Activated CD4-positive, alpha-beta T cell treated with anti-CD3 and anti-CD28 coated beads for 36 hours (primary cell): ENCODE data around the gene C5AR1. TPM values are rescaled to one million over a fixed set of nuclear protein-coding genes. Genes with fewer than 3 reads are reported as not detected.
A peak's percentile ranks its signal among the peaks of the same experiment; 100 is the strongest.
"Not testable (repeated sequence)": the region's sequence is repeated elsewhere in the genome, so short reads cannot be mapped to it uniquely, and the experiment has no call there.

Source experiments
- ATAC-seq: fragments of 200-7000 bp; cut with Tn5 transposase; one replicate; pipeline ENCODE4 v1.10.0; 2021; ENCODE audit warnings: mild to moderate bottlenecking, moderate library complexity
- CTCF ChIA-PET: fragments of 350-600 bp; sonication (Branson Sonifier 250); formaldehyde crosslinking; loops from one replicate; lab custom pipeline; 2021; ENCODE audit warnings: antibody characterized with exemption; lab: Charles Lee
- POLR2A ChIA-PET: fragments of 350-600 bp; sonication (Branson Sonifier 250); formaldehyde crosslinking; loops from one replicate; lab custom pipeline; 2021; ENCODE audit warnings: antibody characterized with exemption, inconsistent platforms; lab: Charles Lee
- DNase-seq: peaks from one replicate; pipeline ENCODE4 v3.0.0-alpha.2; 2020
- H3K27ac Mint-ChIP-seq: one replicate; pipeline ENCODE4 v1.8.0; 2021; ENCODE audit warnings: mixed read lengths
- H3K27me3 Mint-ChIP-seq: one replicate; pipeline ENCODE4 v1.8.0; 2021; ENCODE audit warnings: mixed read lengths
- H3K36me3 Mint-ChIP-seq: one replicate; pipeline ENCODE4 v1.8.0; 2021; ENCODE audit warnings: low read depth, mixed read lengths
- H3K4me1 Mint-ChIP-seq: one replicate; pipeline ENCODE4 v1.8.0; 2021; ENCODE audit warnings: mixed read lengths
- H3K4me3 Mint-ChIP-seq: one replicate; pipeline ENCODE4 v1.8.0; 2021; ENCODE audit warnings: mild to moderate bottlenecking, moderate library complexity, mixed read lengths
- H3K9me3 Mint-ChIP-seq: one replicate; pipeline ENCODE4 v1.8.0; 2021; ENCODE audit warnings: low read depth, mixed read lengths
- intact Hi-C, 2 experiments: fragments of 100-400 bp; cut with DNase I in 1 of 2; cut with micrococcal nuclease in 1 of 2; formaldehyde crosslinking; loops; one replicate each; pipeline versions ENCODE4 v1.14.2 to v1.15.1; 2022 to 2024; cut with DNase I, micrococcal nuclease
- total RNA-seq, 2 experiments: library from RNA; stranded (reverse); gene quantifications; one replicate each; pipeline ENCODE4 v1.2.3, GENCODE V29; 2021

Gene C5AR1
- total RNA-seq, 2 experiments from 2014 or later = 0.41 to 0.79 TPM

DNA sequence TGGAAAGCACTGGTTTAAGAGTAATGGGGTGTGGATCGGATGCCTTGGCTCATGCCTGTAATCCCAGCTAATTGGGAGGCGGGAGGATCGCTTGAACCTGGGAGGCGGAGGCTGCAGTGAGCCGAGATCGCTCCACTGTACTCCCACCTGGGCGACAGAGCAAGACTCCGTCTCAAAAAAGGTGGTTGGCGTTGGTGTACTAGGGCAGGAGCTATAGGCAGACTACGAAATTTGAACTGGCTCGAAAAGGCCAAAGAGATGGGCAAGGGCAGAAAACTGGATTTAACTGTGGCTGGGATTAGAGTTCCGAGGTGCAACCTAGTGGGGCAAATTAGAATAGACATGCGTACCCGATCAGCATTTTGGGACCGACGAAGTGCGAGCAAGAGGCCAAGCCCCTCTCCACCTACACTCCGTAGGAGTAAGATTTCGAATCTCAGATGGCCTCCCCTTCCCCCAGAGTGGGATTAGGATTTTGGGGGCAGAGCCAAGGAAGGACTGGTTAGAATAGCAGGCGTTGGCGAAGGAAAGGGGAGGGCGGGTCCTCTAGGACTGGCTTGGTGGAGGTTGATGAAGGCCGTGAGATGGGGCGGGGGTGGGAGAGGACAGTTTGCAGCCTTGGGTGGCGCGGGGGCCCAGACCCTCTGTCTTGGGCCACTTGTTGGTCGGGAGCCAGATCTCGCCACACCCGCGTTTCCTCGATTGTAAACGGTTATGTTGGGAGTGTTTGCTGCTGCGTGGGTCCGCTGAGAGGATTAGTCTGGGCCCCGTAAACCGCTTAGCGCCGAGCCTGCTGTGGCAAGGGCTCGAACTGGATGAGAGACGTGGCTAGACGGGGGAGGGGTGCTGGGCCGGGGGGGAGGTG lies 37.0 kb upstream of the C5AR1 start:
- H3K4me1 Mint-ChIP-seq = peaks cover 20% of the 10 kb centered on the region
- ATAC-seq (no peak), DNase-seq (peak; percentile 78)
- peaks cover 26% of the 10 kb centered on the region for H3K36me3 Mint-ChIP-seq
- no peaks in the 10 kb centered on the region for H3K9me3 Mint-ChIP-seq
- H3K4me3 Mint-ChIP-seq = peak overlapping the region; percentile 86
- ChIA-PET POLR2A (no interaction called here), CTCF (interaction anchor here (0.7 to 1.7 kb wide), 4 partner anchors 12 to 46 kb away, joined by 3 to 5 read pairs (median 4); partner anchors contain the start of gene CCDC9)
- H3K27ac Mint-ChIP-seq = peak overlapping the region; percentile 75
- no peaks in the 10 kb centered on the region for H3K27me3 Mint-ChIP-seq
- intact Hi-C loops = loop anchor here in 1 of 2 experiments (5.0 kb wide), 3 partner anchors 925 to 1815 kb away; partner anchors contain the start of genes PPP5C and SNRNP70

DNA sequence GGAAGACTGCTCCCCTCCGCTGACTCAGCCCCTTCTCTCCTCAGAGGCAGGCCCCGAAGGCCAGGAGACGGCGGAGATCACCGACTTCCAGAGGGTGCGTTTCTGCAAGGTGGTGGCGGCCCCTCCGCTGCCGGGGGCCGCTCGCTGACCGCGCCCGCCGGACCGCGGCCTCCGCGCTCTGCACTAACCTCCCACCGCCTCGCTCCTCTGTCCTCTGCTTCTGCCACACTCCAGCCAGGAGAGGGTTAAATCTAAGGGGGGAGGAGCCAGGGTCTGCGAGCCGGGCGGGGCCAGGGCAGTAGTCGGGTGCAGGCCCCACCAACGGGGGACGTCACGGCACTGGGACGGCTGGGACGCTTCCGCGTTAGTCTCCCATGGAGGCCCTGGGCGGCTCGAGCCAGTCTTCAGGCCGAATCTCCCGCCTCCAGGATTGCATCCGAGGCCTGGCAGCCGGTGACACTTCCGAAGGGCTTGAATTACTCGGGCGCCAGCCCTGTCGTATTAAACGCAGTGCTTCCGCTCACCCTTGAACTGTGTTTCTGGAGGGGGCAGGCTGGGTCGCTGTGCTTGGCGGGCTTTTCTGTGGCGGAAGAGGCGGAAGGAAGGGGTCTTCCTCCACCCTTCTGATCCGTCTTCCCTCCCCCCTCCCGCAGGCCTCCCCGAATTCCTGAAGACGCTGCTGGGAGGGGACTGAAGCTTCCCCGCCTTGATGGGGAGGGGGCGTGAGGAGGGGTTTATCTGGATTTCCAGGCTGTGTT lies 36.2 kb upstream of the C5AR1 start:
- DNase-seq (peak; percentile 94), ATAC-seq (peak; percentile 77)
- intact Hi-C loops = loop anchor here (1.0 to 5.0 kb wide), 21 partner anchors 16 to 1814 kb away; partner anchors contain the start of genes ARHGAP35 (in 1 of the 2), BBC3 (in 1 of the 2), DACT3 (in 1 of the 2) and DHX34 (in 1 of the 2)
- H3K9me3 Mint-ChIP-seq = no peaks in the 10 kb centered on the region
- CTCF ChIA-PET = interaction anchor here (0.6 to 3.7 kb wide), 10 partner anchors 10 to 641 kb away, joined by 3 to 21 read pairs (median 4); partner anchors contain the start of genes CCDC9 and DHX34
- peak overlapping the region; percentile 86 for H3K4me3 Mint-ChIP-seq
- H3K27ac Mint-ChIP-seq = peak overlapping the region; percentile 93
- peaks cover 22% of the 10 kb centered on the region for H3K36me3 Mint-ChIP-seq
- H3K4me1 Mint-ChIP-seq = peaks cover 22% of the 10 kb centered on the region
- POLR2A ChIA-PET = interaction anchor here (0.6 to 2.6 kb wide), 12 partner anchors 17 to 485 kb away, joined by 3 to 33 read pairs (median 6); partner anchors contain the start of genes CCDC9, DHX34, SLC1A5 and ZC3H4
- H3K27me3 Mint-ChIP-seq = no peaks in the 10 kb centered on the region

- H3K4me1 Mint-ChIP-seq = peaks cover 22% of the 10 kb centered on the region
- peak within 1 kb of the TSS; percentile 86 for H3K4me3 Mint-ChIP-seq
- ChIA-PET CTCF (interaction anchor here (0.6 to 3.7 kb wide), 13 partner anchors 9 to 1407 kb away, joined by 3 to 21 read pairs (median 4); partner anchors contain the start of genes CCDC9 and DHX34), POLR2A (interaction anchor here (0.6 to 2.6 kb wide), 14 partner anchors 17 to 486 kb away, joined by 3 to 33 read pairs (median 5); partner anchors contain the start of genes CCDC9, DHX34, SLC1A5 and ZC3H4)
- ATAC-seq = peak; percentile 75
- no peaks in the 10 kb centered on the region for H3K9me3 Mint-ChIP-seq
- H3K36me3 Mint-ChIP-seq = peaks cover 22% of the 10 kb centered on the region
- intact Hi-C loops = loop anchor here (1.0 to 5.0 kb wide), 21 partner anchors 17 to 1813 kb away; partner anchors contain the start of genes ARHGAP35 (in 1 of the 2), BBC3 (in 1 of the 2), DACT3 (in 1 of the 2) and DHX34 (in 1 of the 2)
- no peaks in the 10 kb centered on the region for H3K27me3 Mint-ChIP-seq
- H3K27ac Mint-ChIP-seq = peak within 1 kb of the TSS; percentile 93
- peak; percentile 100 for DNase-seq
Measured at GRCh38 chr19:47274071-47274890, 35.4 kb upstream of the C5AR1 start, which contains the start of gene INAFM1. TSS of gene INAFM1 (plus strand) at chr19:47274885. CDS start at chr19:47274920, 35 bp downstream.

GRCh38 chr19:47274891-47275761 lies 34.5 kb upstream of the C5AR1 start:
- ATAC-seq (peak; percentile 6), DNase-seq (no peak)
- H3K4me3 Mint-ChIP-seq = peak overlapping the region; percentile 68
- POLR2A ChIA-PET = interaction anchor here (0.5 to 2.6 kb wide), 7 partner anchors 18 to 196 kb away, joined by 3 to 33 read pairs (median 6); partner anchors contain the start of genes CCDC9 and DHX34
- intact Hi-C loops = loop anchor here (1.0 to 5.0 kb wide), 21 partner anchors 18 to 1812 kb away; partner anchors contain the start of genes ARHGAP35 (in 1 of the 2), BBC3 (in 1 of the 2), DACT3 (in 1 of the 2) and DHX34 (in 1 of the 2)
- H3K9me3 Mint-ChIP-seq = no peaks in the 10 kb centered on the region
- H3K36me3 Mint-ChIP-seq = peaks cover 20% of the 10 kb centered on the region
- peaks cover 22% of the 10 kb centered on the region for H3K4me1 Mint-ChIP-seq
- CTCF ChIA-PET = interaction anchor here (0.5 to 3.7 kb wide), 9 partner anchors 9 to 560 kb away, joined by 3 to 21 read pairs (median 4); partner anchors contain the start of genes CCDC9 and DHX34
- H3K27ac Mint-ChIP-seq = peak overlapping the region; percentile 31
- no peaks in the 10 kb centered on the region for H3K27me3 Mint-ChIP-seq

GRCh38 chr19:47275791-47276461 lies 33.7 kb upstream of the C5AR1 start:
- Mint-ChIP-seq H3K4me3 (peak overlapping the region; percentile 68), H3K4me1 (peaks cover 22% of the 10 kb centered on the region), H3K9me3 (no peaks in the 10 kb centered on the region), H3K27ac (peak overlapping the region; percentile 31), H3K27me3 (no peaks in the 10 kb centered on the region), H3K36me3 (peaks cover 17% of the 10 kb centered on the region)
- CTCF ChIA-PET = interaction anchor here (0.5 to 3.7 kb wide), 8 partner anchors 14 to 559 kb away, joined by 3 to 21 read pairs (median 4); partner anchors contain the start of genes CCDC9 and DHX34
- ATAC-seq (no peak), DNase-seq (no peak)
- POLR2A ChIA-PET = interaction anchor here (0.5 to 2.6 kb wide), 6 partner anchors 19 to 424 kb away, joined by 3 to 33 read pairs (median 5); partner anchors contain the start of gene CCDC9
- intact Hi-C loops = loop anchor here in 1 of 2 experiments (2.0 kb wide), 1 partner anchor 615 kb away; the partner anchor contains the start of gene DACT3

GRCh38 chr19:47276513-47276912 lies 33.1 kb upstream of the C5AR1 start:
- H3K4me3 Mint-ChIP-seq, H3K27me3 Mint-ChIP-seq, intact Hi-C loops, H3K27ac Mint-ChIP-seq, ATAC-seq, DNase-seq, H3K9me3 Mint-ChIP-seq: not testable (repeated sequence)
- peaks cover 22% of the 10 kb centered on the region for H3K4me1 Mint-ChIP-seq
- ChIA-PET POLR2A (interaction anchor here (0.6 kb wide), 1 partner anchor 152 kb away, joined by 5 read pairs; no protein-coding TSS in a partner anchor), CTCF (interaction anchor here (1.1 to 3.7 kb wide), 5 partner anchors 15 to 152 kb away, joined by 3 to 21 read pairs (median 9); partner anchors contain the start of gene CCDC9)
- H3K36me3 Mint-ChIP-seq = peaks cover 14% of the 10 kb centered on the region

GRCh38 chr19:47280183-47280797 lies 29.4 kb upstream of the C5AR1 start:
- Mint-ChIP-seq H3K9me3 (no peaks in the 10 kb centered on the region), H3K4me3 (no peak overlapping the region), H3K36me3 (peaks cover 9% of the 10 kb centered on the region), H3K27ac (no peak overlapping the region), H3K4me1 (peaks cover 11% of the 10 kb centered on the region), H3K27me3 (no peaks in the 10 kb centered on the region)
- ChIA-PET POLR2A (no interaction called here), CTCF (interaction anchor here (0.6 kb wide), 1 partner anchor 102 kb away, joined by 4 read pairs; no protein-coding TSS in a partner anchor)
- ATAC-seq = peak; percentile 74
- DNase-seq = peak; percentile 81
- intact Hi-C loops = loop anchor here in 1 of 2 experiments (5.0 kb wide), 2 partner anchors 112 to 427 kb away; no protein-coding TSS in a partner anchor

GRCh38 chr19:47283405-47284059 lies 26.1 kb upstream of the C5AR1 start:
- Mint-ChIP-seq H3K4me3 (no peak overlapping the region), H3K27ac (no peak overlapping the region), H3K27me3 (no peaks in the 10 kb centered on the region), H3K36me3 (no peaks in the 10 kb centered on the region), H3K9me3 (no peaks in the 10 kb centered on the region), H3K4me1 (peaks cover 3% of the 10 kb centered on the region)
- ChIA-PET CTCF (interaction anchor here (0.7 to 1.1 kb wide), 3 partner anchors 9 to 266 kb away, joined by 3 to 4 read pairs (median 3); partner anchors contain the start of gene INAFM1), POLR2A (no interaction called here)
- intact Hi-C loops = loop anchor here in 1 of 2 experiments (5.0 kb wide), 2 partner anchors 109 to 424 kb away; no protein-coding TSS in a partner anchor
- no peak for DNase-seq
- no peak for ATAC-seq
